Spleen (tissue), 11 donors: ENCODE measurements around the gene ADGRV1. TPM values are rescaled to one million over a fixed set of nuclear protein-coding genes. Genes with fewer than 3 reads are reported as not detected.

ENCODE experiments used
- DNase-seq: peaks from one replicate; pipeline ENCODE4 v3.0.0-alpha.2; 2020
- H3K27ac ChIP-seq, 8 donors: fragments of 200-600 bp; sonication (generic) in 7 of 8; 1 replicate in 4 of 8; 2 replicates in 4 of 8; pipeline versions ENCODE4 v1.5.0 to v1.8.0; 2016 to 2021; ENCODE audit warnings: inconsistent platforms in 4 of 8, mild to moderate bottlenecking in 4 of 8, moderate library complexity in 1 of 8
- H3K27me3 ChIP-seq, 7 donors: fragments of 200-600 bp; sonication (generic) in 6 of 7; replicated peaks in 1 of 7; 1 replicate in 4 of 7; 2 replicates in 3 of 7; pipeline versions ENCODE4 v1.5.0 to v1.8.0; 2016 to 2021; ENCODE audit warnings: inconsistent platforms in 3 of 7, mild to moderate bottlenecking in 1 of 7
- H3K36me3 ChIP-seq, 6 donors: fragments of 200-600 bp; sonication (generic) in 5 of 6; 1 replicate in 4 of 6; 2 replicates in 2 of 6; pipeline versions ENCODE4 v1.5.0 to v1.8.0; 2016 to 2021; ENCODE audit warnings: inconsistent platforms in 2 of 6
- H3K4me1 ChIP-seq, 6 donors: fragments of 200-600 bp; sonication (generic) in 5 of 6; 1 replicate in 3 of 6; 2 replicates in 3 of 6; pipeline versions ENCODE4 v1.5.0 to v1.8.0; 2016 to 2021; ENCODE audit warnings: inconsistent platforms in 3 of 6
- H3K4me3 ChIP-seq, 8 donors: fragments of 200-600 bp; sonication (generic) in 7 of 8; 1 replicate in 4 of 8; 2 replicates in 4 of 8; pipeline versions ENCODE4 v1.5.0 to v1.8.0; 2016 to 2021; ENCODE audit warnings: inconsistent platforms in 4 of 8, mild to moderate bottlenecking in 4 of 8, moderate library complexity in 2 of 8
- H3K9me3 ChIP-seq, 8 donors: fragments of 200-600 bp; sonication (generic) in 7 of 8; 1 replicate in 4 of 8; 2 replicates in 4 of 8; pipeline versions ENCODE4 v1.5.0 to v1.8.0; 2016 to 2021; ENCODE audit warnings: inconsistent platforms in 4 of 8
- POLR2A ChIP-seq, 3 donors: fragments of 450-650 bp; IDR thresholded peaks; one replicate each; pipeline ENCODE4 v1.5.1; 2017; ENCODE audit warnings: antibody characterized with exemption in 3 of 3, mild to moderate bottlenecking in 1 of 3
- POLR2AphosphoS5 ChIP-seq, 3 donors: sonication (generic); formaldehyde crosslinking; IDR thresholded peaks; one replicate each; pipeline ENCODE4 v1.5.1; 2017; ENCODE audit warnings: antibody characterized with exemption in 3 of 3
- WGBS, 5 donors: extraction: QIAGEN DNeasy Blood & Tissue Kit in 3 of 5; methylation state at CpG; one replicate each; pipeline versions ENCODE4 v1.1.5 to v1.1.7; 2013 to 2018; 5-methylcytosine and 5-hydroxymethylcytosine counted together
- intact Hi-C: fragments of 100-400 bp; cut with DNase I; formaldehyde crosslinking; loops from one replicate; pipeline ENCODE4 v1.15.0; 2023; ENCODE audit warnings: low total_unique reads
- polyA plus RNA-seq, 3 donors: library from polyadenylated mRNA; stranded (reverse); fragments of 200-250 nt; gene quantifications; one replicate each; pipeline ENCODE4 v1.2.1, GENCODE V29; 2013
- total RNA-seq, 7 donors: library from RNA; depleted of rRNA in 3 of 7; stranded (reverse); fragments of >200 nt in 3 of 7; fragmentation: NEBNext Ultra II Directional in 4 of 7; extraction: Animal tissue kit (Norgen Biotek cat#: 25700) in 4 of 7; gene quantifications; one replicate each; pipeline versions ENCODE4 v1.1.0 to v1.2.1, GENCODE V29; 2016 to 2021
- TF ChIP-seq, protein P1 (sequence below), 11 experiments: fragments of 200-600 bp in 7 of 11; fragments of 450-650 bp in 4 of 11; sonication (generic) in 4 of 11; IDR thresholded peaks in 8 of 11; conservative IDR thresholded peaks in 3 of 11; 1 replicate in 7 of 11; 2 replicates in 4 of 11; pipeline versions ENCODE4 v1.4.0 to v1.8.0; 2016 to 2021; ENCODE audit warnings: antibody characterized with exemption in 11 of 11, inconsistent platforms in 4 of 11, mild to moderate bottlenecking in 1 of 11
- donor health status: healthy with polysubstance abuse.
- donor health status: DM: no; HTN: no; CAD: no; lungs with moderate emphysema.
- donor health status: DM: no; HTN: no; CAD: no.
- donor health status: Bipolar disorder and iron deficiency.
- donor health status: healthy.
- donor health status: DM: no; HTN: no; CAD: no.
- donor health status: DM: yes; HTN: yes; CAD: no.

Gene ADGRV1
- total and polyA plus RNA-seq, 10 donors, result 0.08 to 0.69 (median 0.28) TPM; not detected in 3

DNA sequence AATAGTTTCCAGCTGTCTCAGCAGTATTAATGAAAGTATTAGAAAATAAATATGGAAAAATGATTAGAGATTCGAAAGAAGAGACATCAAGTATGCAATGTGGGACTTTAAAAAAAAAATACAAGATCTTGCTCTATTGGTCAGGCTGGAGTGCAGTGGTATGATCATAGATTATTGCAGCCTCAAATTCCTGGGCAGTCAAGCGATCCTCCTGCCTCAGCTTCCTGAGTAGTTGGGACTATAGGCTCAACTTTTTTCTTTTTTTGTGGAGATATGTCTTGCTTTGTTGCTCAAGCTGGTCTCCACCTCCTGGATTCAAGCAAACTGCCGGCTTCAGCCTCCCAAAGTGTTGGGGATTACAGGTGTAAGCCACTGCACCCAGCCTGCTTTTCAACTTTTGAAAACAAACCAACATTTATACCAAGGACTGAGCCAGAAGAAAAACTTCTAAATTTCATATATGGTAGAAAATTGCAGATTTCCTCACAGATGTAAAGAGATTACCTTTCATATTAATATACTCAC is 323.1 kb downstream of the ADGRV1 start:
- 73 to 92% (median 82%) methylated on average over 3 of the region's 3 CpGs for WGBS, 5 donors
- H3K27me3 ChIP-seq, result no peaks in the 10 kb centered on the region
- H3K4me1 ChIP-seq, result peaks cover 0 to 11% (median 7%) of the 10 kb centered on the region in 6 donors
- H3K27ac ChIP-seq, result no peak overlapping the region
- TF ChIP-seq, protein P1, sequence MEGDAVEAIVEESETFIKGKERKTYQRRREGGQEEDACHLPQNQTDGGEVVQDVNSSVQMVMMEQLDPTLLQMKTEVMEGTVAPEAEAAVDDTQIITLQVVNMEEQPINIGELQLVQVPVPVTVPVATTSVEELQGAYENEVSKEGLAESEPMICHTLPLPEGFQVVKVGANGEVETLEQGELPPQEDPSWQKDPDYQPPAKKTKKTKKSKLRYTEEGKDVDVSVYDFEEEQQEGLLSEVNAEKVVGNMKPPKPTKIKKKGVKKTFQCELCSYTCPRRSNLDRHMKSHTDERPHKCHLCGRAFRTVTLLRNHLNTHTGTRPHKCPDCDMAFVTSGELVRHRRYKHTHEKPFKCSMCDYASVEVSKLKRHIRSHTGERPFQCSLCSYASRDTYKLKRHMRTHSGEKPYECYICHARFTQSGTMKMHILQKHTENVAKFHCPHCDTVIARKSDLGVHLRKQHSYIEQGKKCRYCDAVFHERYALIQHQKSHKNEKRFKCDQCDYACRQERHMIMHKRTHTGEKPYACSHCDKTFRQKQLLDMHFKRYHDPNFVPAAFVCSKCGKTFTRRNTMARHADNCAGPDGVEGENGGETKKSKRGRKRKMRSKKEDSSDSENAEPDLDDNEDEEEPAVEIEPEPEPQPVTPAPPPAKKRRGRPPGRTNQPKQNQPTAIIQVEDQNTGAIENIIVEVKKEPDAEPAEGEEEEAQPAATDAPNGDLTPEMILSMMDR (IDR thresholded peaks at IDR 0.05 in 8 of 11, conservative IDR thresholded peaks at IDR 0.05 in 3 of 11), result no peak
- H3K9me3 ChIP-seq, result no peaks in the 10 kb centered on the region
- intact Hi-C loops, result no loop called here
- H3K36me3 ChIP-seq, result no peaks in the 10 kb centered on the region
- no peak for DNase-seq
- H3K4me3 ChIP-seq, result no peak overlapping the region

DNA sequence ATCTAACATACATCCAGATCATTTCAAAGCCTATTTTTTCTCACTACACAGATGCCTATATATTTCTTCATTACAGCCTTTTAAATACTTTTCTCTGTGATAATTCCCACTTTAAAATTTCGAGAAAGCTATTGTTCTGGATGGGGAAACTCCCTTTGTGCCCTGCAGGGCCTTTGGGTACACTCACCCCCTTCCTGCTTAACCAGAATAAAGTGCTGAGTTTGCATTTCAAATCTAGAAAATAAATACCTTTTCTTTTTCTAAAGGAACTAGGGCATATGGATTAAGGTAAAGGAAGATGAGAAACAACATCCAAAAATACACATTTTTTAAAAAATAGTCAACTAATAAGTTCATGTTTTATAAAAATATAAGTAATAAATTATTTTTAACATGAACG is 323.9 kb downstream of the ADGRV1 start:
- Histone ChIP-seq H3K27me3 (no peaks in the 10 kb centered on the region), H3K27ac (no peak overlapping the region), H3K36me3 (no peaks in the 10 kb centered on the region), H3K4me1 (peaks cover 0 to 11% (median 7%) of the 10 kb centered on the region in 6 donors), H3K4me3 (no peak overlapping the region), H3K9me3 (no peaks in the 10 kb centered on the region)
- WGBS, 5 donors, result 68 to 83% (median 76%) methylated on average over 2 of the region's 2 CpGs
- DNase-seq, result no peak
- TF ChIP-seq POLR2A (IDR thresholded peaks at IDR 0.05) (no peak), POLR2AphosphoS5 (IDR thresholded peaks at IDR 0.05) (no peak)
- TF ChIP-seq, protein P1 (IDR thresholded peaks at IDR 0.05 in 8 of 11, conservative IDR thresholded peaks at IDR 0.05 in 3 of 11), result no peak
- intact Hi-C loops, result no loop called here

DNA sequence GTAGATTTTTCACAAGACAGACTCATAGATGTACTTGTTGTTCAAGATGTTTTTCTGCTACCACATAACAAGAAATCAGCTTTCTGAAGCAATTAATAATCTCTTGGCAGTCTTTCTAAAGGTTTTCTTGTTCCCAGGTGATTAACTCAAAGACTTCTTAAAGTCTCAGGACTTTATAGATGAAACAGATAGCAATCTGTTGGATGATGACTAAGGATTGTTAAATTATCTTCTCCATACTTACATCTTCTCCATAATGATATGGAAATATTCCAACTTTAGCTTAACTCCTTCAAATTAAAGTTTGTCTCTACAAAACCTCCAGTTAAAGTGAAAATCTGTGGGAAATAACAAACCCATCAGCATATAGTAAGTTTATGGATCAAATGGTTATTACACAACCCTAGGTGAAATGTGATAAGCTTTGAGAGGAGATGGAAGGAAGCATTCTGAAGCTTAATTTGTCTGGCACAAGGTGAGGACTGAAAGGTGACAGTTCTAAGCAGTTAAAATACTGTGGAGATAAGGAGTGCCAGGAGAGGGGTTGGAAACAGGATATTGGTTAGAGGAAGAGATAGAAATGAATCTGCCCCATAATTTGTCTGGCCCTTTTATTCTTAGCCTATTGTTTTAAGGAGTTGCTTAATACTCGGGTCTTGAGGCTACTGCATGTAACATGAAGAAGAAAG is 326.7 kb downstream of the ADGRV1 start:
- Histone ChIP-seq H3K36me3 (no peaks in the 10 kb centered on the region), H3K4me1 (no peaks in the 10 kb centered on the region), H3K4me3 (no peak overlapping the region), H3K9me3 (no peaks in the 10 kb centered on the region), H3K27me3 (no peaks in the 10 kb centered on the region), H3K27ac (no peak overlapping the region)
- 45 to 75% (median 61%) methylated on average over 1 of the region's 1 CpG for WGBS, 5 donors
- TF ChIP-seq, protein P1 (IDR thresholded peaks at IDR 0.05 in 8 of 11, conservative IDR thresholded peaks at IDR 0.05 in 3 of 11), result no peak
- TF ChIP-seq POLR2A (IDR thresholded peaks at IDR 0.05) (no peak), POLR2AphosphoS5 (IDR thresholded peaks at IDR 0.05) (no peak)
- intact Hi-C loops, result no loop called here
- DNase-seq, result no peak

DNA sequence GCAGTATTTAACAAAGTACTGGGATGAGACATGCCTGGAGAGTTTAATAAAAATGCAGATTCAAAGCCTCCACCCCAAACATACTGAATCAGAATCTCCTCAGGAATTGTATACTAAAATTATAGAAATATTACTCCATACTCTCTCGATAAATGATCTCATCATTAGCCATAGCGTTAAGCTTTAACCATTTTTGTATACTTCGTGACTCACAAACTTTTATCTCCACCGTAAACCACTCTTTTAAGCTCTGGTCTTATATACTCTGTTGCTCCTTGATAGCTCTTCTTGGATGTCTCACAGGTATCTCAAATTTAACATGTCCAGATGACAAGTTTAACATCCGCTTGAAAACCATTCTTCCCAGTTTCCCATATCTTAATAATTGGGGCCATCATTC is 327.8 kb downstream of the ADGRV1 start:
- 91 to 97% (median 95%) methylated on average over 5 of the region's 5 CpGs for WGBS, 5 donors
- H3K4me1 ChIP-seq, result no peaks in the 10 kb centered on the region
- H3K36me3 ChIP-seq, result no peaks in the 10 kb centered on the region
- no peak for DNase-seq
- TF ChIP-seq, protein P1 (IDR thresholded peaks at IDR 0.05 in 8 of 11, conservative IDR thresholded peaks at IDR 0.05 in 3 of 11), result no peak
- TF ChIP-seq POLR2A (IDR thresholded peaks at IDR 0.05) (no peak), POLR2AphosphoS5 (IDR thresholded peaks at IDR 0.05) (no peak)
- H3K27ac ChIP-seq, result no peak overlapping the region
- H3K4me3 ChIP-seq, result no peak overlapping the region
- H3K9me3 ChIP-seq, result no peaks in the 10 kb centered on the region
- H3K27me3 ChIP-seq, result no peaks in the 10 kb centered on the region
- intact Hi-C loops, result no loop called here
